Liver (tissue), 9 donors: ENCODE results near the gene TIFAB. TPM values are rescaled to one million over a fixed set of nuclear protein-coding genes. Genes with fewer than 3 reads are reported as not detected.
A peak's percentile ranks its signal among the peaks of the same experiment; 100 is the strongest.

Experiments used
- DNase-seq: peaks from one replicate; pipeline ENCODE4 v3.0.0-alpha.2; 2017; ENCODE audit warnings: low spot score
- H3K27ac ChIP-seq, 2 donors: one replicate each; pipeline ENCODE4 v1.7.0; 2013; ENCODE audit warnings: inconsistent platforms in 2 of 2, low read length in 2 of 2, control low read depth in 1 of 2, low read depth in 1 of 2, mild to moderate bottlenecking in 1 of 2
- H3K27me3 ChIP-seq, 4 donors: one replicate each; pipeline versions ENCODE4 v1.6.1 to v1.7.0; 2013; ENCODE audit warnings: low read length in 3 of 4, inconsistent platforms in 1 of 4, mild to moderate bottlenecking in 1 of 4, moderate library complexity in 1 of 4; ENCODE audit not compliant: control insufficient read depth in 4 of 4, insufficient read depth in 4 of 4
- H3K36me3 ChIP-seq, 4 donors: one replicate each; pipeline versions ENCODE4 v1.6.1 to v1.7.0; 2013; ENCODE audit warnings: low read length in 3 of 4, mild to moderate bottlenecking in 3 of 4, low read depth in 1 of 4, moderate library complexity in 1 of 4; ENCODE audit not compliant: control insufficient read depth in 4 of 4, insufficient read depth in 3 of 4
- H3K4me1 ChIP-seq, 4 donors: one replicate each; pipeline versions ENCODE4 v1.6.1 to v1.7.0; 2013; ENCODE audit warnings: low read length in 3 of 4, mild to moderate bottlenecking in 3 of 4, moderate library complexity in 1 of 4; ENCODE audit not compliant: control insufficient read depth in 4 of 4, insufficient read depth in 4 of 4
- H3K4me3 ChIP-seq, 3 donors: one replicate each; pipeline versions ENCODE4 v1.6.1 to v1.7.0; 2013; ENCODE audit warnings: low read length in 3 of 3, control low read depth in 1 of 3, low read depth in 1 of 3, mild to moderate bottlenecking in 1 of 3
- H3K9ac ChIP-seq, 2 donors: one replicate each; pipeline ENCODE4 v1.7.0; 2013; ENCODE audit warnings: low read length in 2 of 2, mild to moderate bottlenecking in 2 of 2, moderate library complexity in 2 of 2, control low read depth in 1 of 2, low read depth in 1 of 2
- H3K9me3 ChIP-seq, 4 donors: one replicate each; pipeline versions ENCODE4 v1.6.1 to v1.7.0; 2013; ENCODE audit warnings: low read length in 3 of 4; ENCODE audit not compliant: control insufficient read depth in 4 of 4
- ATF3 ChIP-seq: IDR thresholded peaks from 2 replicates; pipeline ENCODE4 v1.6.1; 2016; ENCODE audit warnings: antibody characterized with exemption
- CTCF ChIP-seq: fragments of 150-350 bp; IDR thresholded peaks from 2 replicates; pipeline ENCODE4 v1.5.1; 2017; ENCODE audit warnings: improper control_type of control experiment, low read depth, low read length; ENCODE audit not compliant: missing input control
- EGR1 ChIP-seq, 2 donors: IDR thresholded peaks; 2 replicates each; pipeline ENCODE4 v1.6.1; 2016 to 2018; ENCODE audit warnings: antibody characterized with exemption in 2 of 2, low read depth in 2 of 2
- FOXA1 ChIP-seq: IDR thresholded peaks from 2 replicates; pipeline ENCODE4 v1.6.1; 2016; ENCODE audit warnings: antibody characterized with exemption
- FOXA2 ChIP-seq: IDR thresholded peaks from 2 replicates; pipeline ENCODE4 v1.6.1; 2016; ENCODE audit warnings: antibody characterized with exemption
- GABPA ChIP-seq, 2 donors: IDR thresholded peaks in 1 of 2; conservative IDR thresholded peaks in 1 of 2; 2 replicates each; pipeline ENCODE4 v1.6.1; 2016; ENCODE audit warnings: antibody characterized with exemption in 2 of 2, mild to moderate bottlenecking in 1 of 2, moderate library complexity in 1 of 2
- HNF4A ChIP-seq, 2 donors: conservative IDR thresholded peaks; 2 replicates each; pipeline ENCODE4 v1.6.1; 2016; ENCODE audit warnings: antibody characterized with exemption in 2 of 2, mild to moderate bottlenecking in 2 of 2
- HNF4G ChIP-seq: IDR thresholded peaks from 2 replicates; pipeline ENCODE4 v1.6.1; 2016; ENCODE audit warnings: antibody characterized with exemption
- JUND ChIP-seq, 2 donors: IDR thresholded peaks; 2 replicates each; pipeline ENCODE4 v1.6.1; 2016; ENCODE audit warnings: antibody characterized with exemption in 2 of 2
- MAX ChIP-seq: IDR thresholded peaks from 2 replicates; pipeline ENCODE4 v1.6.1; 2016; ENCODE audit warnings: antibody characterized with exemption
- NR2F2 ChIP-seq: IDR thresholded peaks from 2 replicates; pipeline ENCODE4 v1.6.1; 2016; ENCODE audit warnings: antibody characterized with exemption
- RAD21 ChIP-seq, 2 donors: IDR thresholded peaks; 2 replicates each; pipeline ENCODE4 v1.6.1; 2016; ENCODE audit warnings: antibody characterized with exemption in 2 of 2, mild to moderate bottlenecking in 2 of 2
- REST ChIP-seq: IDR thresholded peaks from 2 replicates; pipeline ENCODE4 v1.6.1; 2016; ENCODE audit warnings: antibody characterized with exemption, mild to moderate bottlenecking
- RXRA ChIP-seq, 2 donors: IDR thresholded peaks; 2 replicates each; pipeline ENCODE4 v1.6.1; 2017 to 2018; ENCODE audit warnings: antibody characterized with exemption in 2 of 2, mild to moderate bottlenecking in 1 of 2
- SP1 ChIP-seq: IDR thresholded peaks from 2 replicates; pipeline ENCODE4 v1.6.1; 2018; ENCODE audit warnings: antibody characterized with exemption, mild to moderate bottlenecking
- TAF1 ChIP-seq: conservative IDR thresholded peaks from 2 replicates; pipeline ENCODE4 v1.6.1; 2016; ENCODE audit warnings: antibody characterized with exemption, mild to moderate bottlenecking
- YY1 ChIP-seq: IDR thresholded peaks from 2 replicates; pipeline ENCODE4 v1.6.1; 2016; ENCODE audit warnings: antibody characterized with exemption, mild to moderate bottlenecking
- ZBTB33 ChIP-seq: IDR thresholded peaks from 2 replicates; pipeline ENCODE4 v1.6.1; 2016; ENCODE audit warnings: antibody characterized with exemption
- WGBS: extraction: QIAGEN DNeasy Blood & Tissue Kit; methylation state at CpG from one replicate; pipeline ENCODE4 v1.1.7; 2013; 5-methylcytosine and 5-hydroxymethylcytosine counted together
- polyA plus RNA-seq, 2 donors: library from polyadenylated mRNA; stranded (reverse) in 1 of 2; unstranded in 1 of 2; fragments of 200-250 nt in 1 of 2; fragments of >200 nt in 1 of 2; fragmentation: Nextera tagmentation in 1 of 2; extraction: Ambion mirVana in 1 of 2; gene quantifications; one replicate each; pipeline versions ENCODE4 v1.2.1 to v1.2.3, GENCODE V29; 2013 to 2015
- total RNA-seq, 2 donors: library from RNA; depleted of rRNA; stranded (reverse); fragments of >200 nt; gene quantifications; one replicate each; pipeline ENCODE4 v1.2.3, GENCODE V29; 2014
- donor health status: healthy.
- donor health status: healthy.
- donor health status: healthy.
- donor health status: healthy.
- donor health status: healthy.

The TIFAB gene
- total and polyA plus RNA-seq, 4 donors, result 0.02 to 0.47 TPM; not detected in 2

- peaks cover 0 to 8% (median 4%) of the 10 kb centered on the region in 4 donors for H3K27me3 ChIP-seq
- H3K27ac ChIP-seq, result no peak overlapping the region
- DNase-seq, result peak; percentile 63
- no peak overlapping the region for H3K9ac ChIP-seq
- no peaks in the 10 kb centered on the region for H3K36me3 ChIP-seq
- no peaks in the 10 kb centered on the region for H3K9me3 ChIP-seq
- WGBS, result 16% methylated on average over 6 of the region's 6 CpGs
- peaks cover 2 to 6% (median 4%) of the 10 kb centered on the region in 4 donors for H3K4me1 ChIP-seq
- no peak overlapping the region for H3K4me3 ChIP-seq
- TF ChIP-seq HNF4G (no peak), SP1 (no peak), HNF4A (conservative IDR thresholded peaks at IDR 0.05) (no peak), YY1 (no peak), CTCF (peak; percentile 22), ATF3 (no peak), TAF1 (no peak), RAD21 (IDR thresholded peaks at IDR 0.05) (peak; percentile 61 to 67), JUND (IDR thresholded peaks at IDR 0.05) (no peak)
Measured at GRCh38 chr5:135462304-135462703, 10.2 kb upstream of the TIFAB start.

- Histone ChIP-seq H3K4me3 (no peak overlapping the region), H3K27me3 (peaks cover 0 to 8% (median 4%) of the 10 kb centered on the region in 4 donors), H3K9me3 (no peaks in the 10 kb centered on the region), H3K9ac (no peak overlapping the region), H3K27ac (no peak overlapping the region), H3K4me1 (peaks cover 2 to 5% (median 4%) of the 10 kb centered on the region in 4 donors), H3K36me3 (no peaks in the 10 kb centered on the region)
- 84% methylated on average over 7 of the region's 7 CpGs for WGBS
- DNase-seq, result no peak
- TF ChIP-seq FOXA1 (no peak), FOXA2 (no peak), CTCF (no peak), RAD21 (IDR thresholded peaks at IDR 0.05) (no peak), HNF4A (conservative IDR thresholded peaks at IDR 0.05) (no peak), HNF4G (no peak), REST (no peak), EGR1 (IDR thresholded peaks at IDR 0.05; ENCODE audit: low read depth in 2 of 2) (no peak), ATF3 (no peak), SP1 (no peak), RXRA (IDR thresholded peaks at IDR 0.05) (no peak), NR2F2 (no peak), TAF1 (no peak), MAX (no peak), YY1 (no peak), ZBTB33 (no peak), JUND (IDR thresholded peaks at IDR 0.05) (no peak), GABPA (IDR thresholded peaks at IDR 0.05 in 1 of 2, conservative IDR thresholded peaks at IDR 0.05 in 1 of 2) (no peak)
Measured at GRCh38 chr5:135461481-135462151, 9.5 kb upstream of the TIFAB start.
